GM18867 (cell line): Measurements from ENCODE around the gene ZDHHC11.
"Not testable (repeated sequence)": the region's sequence is repeated elsewhere in the genome, so short reads cannot be mapped to it uniquely, and the experiment has no call there.

Experiments
- ATAC-seq: cut with Tn5 transposase; IDR thresholded peaks from one replicate; pipeline ENCODE4 v1.9.1; 2021; ENCODE audit warnings: mild to moderate bottlenecking, moderate library complexity; ENCODE audit not compliant: unreplicated experiment

The ZDHHC11 gene

GRCh38 chr5:880816-881550 is 30.2 kb upstream of the ZDHHC11 start:
- no peak for ATAC-seq

GRCh38 chr5:878677-879076 is 27.9 kb upstream of the ZDHHC11 start:
- not testable (repeated sequence) for ATAC-seq

- no peak for ATAC-seq
These were observed 27.3 kb upstream of the ZDHHC11 start for GRCh38 chr5:878125-878524.

DNA sequence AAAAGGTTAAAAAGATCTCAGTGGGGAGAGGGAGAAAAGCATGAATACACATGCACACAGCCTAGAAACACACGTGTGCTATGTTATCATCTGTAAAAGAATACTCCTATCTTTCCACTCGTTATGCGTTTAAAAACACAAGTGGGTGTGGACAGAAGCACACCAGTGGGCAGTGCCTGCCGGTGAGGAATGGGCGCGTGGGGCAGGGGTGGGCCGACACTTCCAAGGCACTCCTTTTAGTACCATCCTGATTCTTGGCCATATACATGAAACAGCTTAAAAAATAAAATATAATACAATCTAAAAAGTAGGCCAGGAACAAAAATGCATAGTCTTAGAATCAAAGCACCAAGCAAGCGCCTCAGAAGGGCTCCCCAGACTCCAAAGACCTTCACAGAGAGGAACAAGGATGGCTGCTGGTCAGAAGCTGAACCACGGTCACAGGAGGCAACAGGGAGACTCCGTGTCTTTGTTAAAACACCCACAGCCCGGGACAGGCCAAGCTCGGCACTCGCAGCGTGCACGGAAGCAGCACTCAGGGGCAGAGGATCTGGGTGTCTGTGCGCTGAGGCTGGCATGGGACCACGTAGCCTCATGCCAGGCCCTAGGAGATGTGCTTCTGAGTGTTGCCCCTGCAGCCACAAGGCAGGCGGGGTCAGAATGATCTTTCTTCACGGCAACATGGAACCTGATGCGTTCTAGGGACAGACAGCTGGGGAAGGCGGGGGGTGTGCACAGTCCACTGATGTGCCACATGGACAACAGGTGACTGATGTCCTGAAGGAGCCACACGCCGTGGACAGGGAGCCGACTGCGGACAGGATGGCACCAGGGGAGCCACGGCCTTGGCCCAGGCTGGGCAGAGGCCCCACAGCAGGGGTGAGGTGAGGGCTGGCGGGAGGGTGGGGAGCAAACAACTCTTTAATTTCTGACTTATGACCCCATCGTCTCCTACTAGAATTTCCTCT is 25.9 kb upstream of the ZDHHC11 start:
- ATAC-seq, result no peak

GRCh38 chr5:875931-876330 is 25.1 kb upstream of the ZDHHC11 start:
- ATAC-seq, result no peak

DNA sequence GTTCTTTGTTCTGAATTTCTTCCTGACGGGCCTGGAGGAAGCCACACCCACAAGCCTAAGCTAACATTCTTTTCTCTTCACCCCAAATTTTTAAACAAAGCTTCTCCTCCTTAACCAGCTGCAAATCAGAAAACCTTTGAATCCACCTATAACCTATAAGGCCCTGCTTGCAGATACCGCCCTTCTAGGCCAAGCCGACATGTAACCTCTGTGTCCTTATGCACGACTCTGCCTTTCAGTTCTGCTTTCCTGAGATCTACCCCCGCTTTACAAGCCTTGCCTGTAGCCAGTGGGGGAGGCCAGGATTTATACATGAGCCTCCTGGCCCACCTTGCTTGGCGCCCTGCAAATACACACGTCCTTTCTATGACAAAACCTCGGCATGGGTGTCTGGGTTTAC is 22.5 kb upstream of the ZDHHC11 start:
- ATAC-seq, result peak; percentile 48

DNA sequence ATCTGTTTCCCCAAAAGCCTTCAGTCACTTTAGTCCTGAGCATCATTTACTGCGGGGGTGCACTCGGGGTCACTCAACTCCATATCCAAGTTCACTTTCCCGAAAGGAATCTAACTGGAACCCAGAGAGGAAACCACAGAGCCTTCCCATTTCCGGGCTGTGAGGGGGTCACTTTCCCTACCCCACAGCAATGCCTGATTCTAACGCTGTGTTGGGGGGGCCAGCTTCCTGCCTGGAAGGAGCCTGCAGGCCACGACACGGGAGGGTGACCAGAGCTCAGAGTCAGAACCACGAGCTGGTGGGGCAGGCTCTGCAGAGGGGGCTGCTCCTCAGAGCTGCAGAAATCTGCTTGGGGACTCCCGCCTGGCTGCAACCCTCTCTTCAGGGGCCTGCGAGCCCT is 21.5 kb upstream of the ZDHHC11 start:
- no peak for ATAC-seq

DNA sequence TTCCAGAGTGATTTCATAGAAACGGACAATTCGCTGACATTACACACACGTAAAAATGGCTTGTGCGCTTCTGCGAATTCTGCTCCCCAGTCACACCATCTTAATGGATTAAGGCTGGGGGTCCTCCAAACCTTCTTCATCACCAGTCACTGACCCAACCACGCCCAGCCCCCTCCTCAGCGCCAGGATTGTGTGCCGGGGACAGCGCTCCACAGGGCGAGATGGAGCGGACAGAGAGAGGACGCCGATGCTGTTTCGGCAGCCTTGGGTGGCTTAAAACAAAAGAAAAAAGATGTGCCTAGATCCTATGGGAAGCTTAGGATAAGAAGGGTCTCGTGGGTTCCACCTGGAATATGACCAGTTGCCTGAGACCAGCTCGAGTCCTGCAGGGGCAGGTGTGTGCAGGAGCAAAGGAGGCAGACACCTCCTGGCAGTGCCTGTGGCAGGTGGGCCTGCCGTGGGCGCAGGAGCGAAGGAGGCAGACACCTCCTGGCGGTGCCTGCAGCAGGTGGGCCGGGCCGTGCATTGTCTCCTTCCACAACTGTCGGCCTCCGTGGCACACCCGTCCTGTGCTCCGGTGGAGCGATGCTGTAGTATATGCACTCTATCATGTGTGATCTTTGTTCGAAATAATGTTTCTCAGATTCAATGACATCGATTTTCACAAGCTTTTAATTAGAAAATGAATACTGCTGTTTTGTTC is 21.0 kb upstream of the ZDHHC11 start:
- no peak for ATAC-seq

DNA sequence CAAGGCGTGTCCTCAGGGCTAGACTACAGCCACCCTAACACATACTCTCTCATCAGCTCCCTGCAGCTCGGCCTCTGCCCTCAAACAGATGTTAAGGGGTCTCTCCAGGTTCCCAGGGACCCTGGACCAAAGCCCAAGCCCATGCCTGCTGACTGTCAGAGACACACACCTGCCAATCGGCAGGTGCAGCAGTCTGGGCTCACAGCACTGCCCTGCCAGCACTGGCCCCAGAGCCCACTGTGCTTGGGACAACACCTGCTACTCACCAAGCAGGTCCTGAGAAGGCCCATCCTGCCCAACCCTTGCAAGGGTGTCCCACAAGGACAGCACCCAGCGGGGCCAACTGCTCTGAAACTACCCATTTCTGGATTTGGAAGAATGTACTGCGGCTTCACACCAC is 20.2 kb upstream of the ZDHHC11 start:
- no peak for ATAC-seq

- no peak for ATAC-seq
These were observed 17.8 kb upstream of the ZDHHC11 start for GRCh38 chr5:868428-869135.

DNA sequence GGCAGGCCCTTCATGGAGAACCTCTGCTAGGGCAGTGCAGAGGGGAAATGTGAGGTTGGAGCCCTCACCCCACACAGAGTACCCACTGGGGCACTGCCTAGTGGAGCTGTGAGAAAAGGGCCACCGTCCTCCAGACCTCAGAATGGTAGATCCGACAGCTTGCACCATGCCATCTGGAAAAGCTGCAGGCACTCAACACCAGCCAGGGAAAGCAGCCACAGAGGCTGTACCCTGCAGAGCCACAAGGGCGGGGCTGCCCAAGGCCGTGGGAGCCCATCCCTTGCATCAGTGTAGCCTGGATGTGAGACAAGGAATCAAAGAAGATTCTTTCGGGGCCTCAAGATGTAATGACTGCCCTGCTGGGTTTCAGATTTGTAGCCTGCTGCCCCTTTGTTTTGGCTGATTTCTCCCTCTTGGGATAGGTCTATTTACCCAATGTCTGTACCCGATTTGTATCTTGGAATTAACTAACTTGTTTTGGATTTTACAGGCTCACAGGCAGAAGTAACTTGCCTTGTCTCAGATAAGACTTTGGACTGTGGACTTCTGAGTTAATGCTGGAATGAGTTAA is 16.6 kb upstream of the ZDHHC11 start:
- ATAC-seq, result no peak

- no peak for ATAC-seq
These were observed 15.0 kb upstream of the ZDHHC11 start for GRCh38 chr5:865771-866170.

- ATAC-seq, result no peak
These were observed 14.4 kb upstream of the ZDHHC11 start for GRCh38 chr5:865168-865521.

DNA sequence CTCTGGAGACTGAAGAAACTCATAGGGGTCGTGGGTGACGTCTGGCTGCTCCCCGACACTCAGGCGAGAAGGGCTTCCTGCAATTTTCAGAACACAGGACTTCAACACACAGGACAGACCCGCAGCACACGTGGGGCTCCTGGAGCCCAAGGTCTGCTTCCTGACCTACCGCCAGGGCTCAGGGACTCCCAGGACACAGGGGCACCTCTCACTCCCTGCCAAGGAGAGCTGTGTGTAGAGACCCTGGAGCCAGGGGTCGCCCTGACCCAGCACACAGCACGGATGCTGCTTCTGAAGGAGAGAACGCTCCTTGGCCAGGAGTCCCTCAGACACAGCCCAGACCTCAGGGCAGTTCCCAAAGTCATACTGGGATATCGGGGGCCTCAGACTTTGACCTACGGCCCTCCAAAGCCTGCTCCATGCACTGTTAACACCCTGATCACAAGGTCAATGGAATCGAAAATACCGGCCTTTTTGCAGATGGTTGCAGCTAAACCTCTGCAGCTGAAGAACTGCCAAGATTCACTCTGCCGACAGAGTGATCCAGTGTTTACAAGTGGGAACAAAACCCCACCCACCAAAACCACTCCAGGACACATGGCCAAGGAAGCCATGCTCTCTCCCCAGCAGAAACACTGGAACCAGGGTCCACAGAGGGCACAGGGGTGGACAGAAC is 13.8 kb upstream of the ZDHHC11 start:
- no peak for ATAC-seq

- no peak for ATAC-seq
These were observed 12.5 kb upstream of the ZDHHC11 start for GRCh38 chr5:863244-863805.

DNA sequence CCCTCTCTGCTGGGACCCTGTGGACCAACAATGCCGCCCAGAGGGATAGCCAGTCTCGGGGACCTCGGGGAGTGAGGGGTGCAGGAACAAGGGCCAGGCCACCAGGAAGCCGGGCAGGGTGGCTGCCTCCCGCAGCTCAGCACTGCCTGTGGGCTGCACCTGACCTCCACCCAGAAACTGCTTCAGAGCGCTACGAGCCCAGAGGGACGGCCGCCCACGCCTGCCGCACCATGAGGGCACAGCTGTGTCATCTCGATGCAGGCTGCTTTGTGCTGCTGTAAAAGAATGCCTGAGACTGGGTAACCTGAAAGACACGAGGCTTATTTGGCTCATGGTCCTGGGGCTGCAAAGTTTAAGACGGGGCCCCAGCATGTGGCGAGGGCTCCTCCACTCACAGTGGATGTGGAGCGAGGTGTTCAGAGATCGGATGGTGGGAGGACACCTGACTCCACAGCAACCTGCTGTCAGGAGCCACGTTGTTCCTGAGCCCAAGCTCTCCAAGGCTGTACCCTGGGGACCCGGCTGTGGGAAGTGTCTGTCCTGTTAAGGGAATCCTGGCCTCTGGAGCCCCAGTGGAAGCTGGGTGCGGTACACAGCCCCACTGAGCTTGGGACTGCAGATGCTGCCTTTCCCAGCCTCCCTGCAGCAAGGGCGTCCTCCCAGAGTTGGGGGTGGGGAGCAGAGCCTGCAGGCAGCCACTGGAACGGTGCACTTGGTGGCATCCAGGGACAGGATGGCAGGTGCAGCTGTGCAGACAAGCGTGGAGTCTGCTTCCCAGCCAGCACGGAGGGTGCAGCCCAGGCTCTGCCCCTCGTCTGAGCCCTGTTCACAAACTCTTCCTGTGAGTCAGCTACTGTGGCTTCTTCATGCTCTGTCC is 11.8 kb upstream of the ZDHHC11 start:
- no peak for ATAC-seq

DNA sequence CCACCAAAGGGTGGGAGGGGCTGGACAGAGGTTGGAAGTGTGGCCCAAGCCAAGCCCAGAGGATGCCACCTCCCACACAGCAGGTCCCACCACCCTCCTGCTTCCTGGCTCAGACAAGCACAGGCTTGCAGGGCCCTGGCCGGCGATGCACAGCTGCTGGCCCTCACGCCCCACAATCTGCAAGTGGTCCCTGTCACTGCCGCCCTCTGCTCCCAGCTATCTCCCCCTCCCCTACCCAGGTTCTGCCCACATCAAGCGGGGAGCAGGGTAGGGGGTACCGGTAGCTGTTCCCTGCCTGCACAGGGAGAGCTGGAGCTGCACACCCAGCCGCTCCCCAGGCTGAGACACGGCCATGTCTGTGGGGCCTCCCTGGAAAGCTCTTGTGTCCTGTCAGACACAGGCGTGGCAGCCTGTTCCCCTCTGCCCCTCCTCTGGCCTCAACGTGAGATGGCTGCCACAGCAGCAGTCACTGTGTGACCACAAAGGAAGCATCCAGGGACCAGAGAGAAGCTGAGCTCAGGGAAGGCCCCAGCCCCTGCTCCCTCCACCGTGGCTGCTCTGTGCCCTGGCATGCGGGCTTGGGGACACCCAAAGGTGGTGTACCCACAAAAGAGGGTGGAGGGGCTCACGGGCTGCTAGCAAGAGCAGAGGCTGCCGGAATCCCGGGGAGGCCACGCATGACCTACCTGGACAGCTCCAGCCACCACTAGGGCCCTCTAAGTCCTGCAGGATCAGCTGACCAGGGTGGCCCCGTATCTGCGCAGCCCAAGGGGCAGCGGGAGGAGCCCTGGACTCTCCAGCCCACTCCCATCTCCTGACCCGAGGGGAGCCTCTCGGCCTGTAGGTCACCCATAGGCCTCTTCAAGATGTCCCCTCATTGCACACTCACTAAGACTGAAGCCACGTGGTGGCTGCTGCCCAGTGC is 10.9 kb upstream of the ZDHHC11 start:
- no peak for ATAC-seq
